GM21423 (cell line): ENCODE measurements around the gene FAM131B.
A peak's percentile ranks its signal among the peaks of the same experiment; 100 is the strongest.

Source experiments
- ATAC-seq: cut with Tn5 transposase; IDR thresholded peaks from one replicate; pipeline ENCODE4 v1.9.1; 2021; ENCODE audit warnings: mild to moderate bottlenecking, moderate library complexity; ENCODE audit not compliant: unreplicated experiment

FAM131B gene

DNA sequence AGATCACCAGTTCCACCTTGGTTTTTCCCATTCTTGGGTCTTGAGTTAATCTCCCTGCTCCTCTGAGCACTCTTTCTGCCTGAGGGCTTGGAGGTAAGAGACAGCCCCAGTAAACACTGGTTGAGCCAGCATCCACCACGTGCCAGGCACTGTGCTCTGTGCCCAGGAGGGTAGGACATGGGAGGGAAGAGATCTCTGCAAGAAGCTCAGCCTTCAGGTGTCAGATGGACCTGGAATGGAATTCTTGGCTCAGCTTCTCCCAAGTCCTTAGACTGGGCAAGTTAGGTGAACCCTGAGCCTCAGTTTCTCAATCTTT is 21.1 kb upstream of the FAM131B start:
- ATAC-seq, result no peak

DNA sequence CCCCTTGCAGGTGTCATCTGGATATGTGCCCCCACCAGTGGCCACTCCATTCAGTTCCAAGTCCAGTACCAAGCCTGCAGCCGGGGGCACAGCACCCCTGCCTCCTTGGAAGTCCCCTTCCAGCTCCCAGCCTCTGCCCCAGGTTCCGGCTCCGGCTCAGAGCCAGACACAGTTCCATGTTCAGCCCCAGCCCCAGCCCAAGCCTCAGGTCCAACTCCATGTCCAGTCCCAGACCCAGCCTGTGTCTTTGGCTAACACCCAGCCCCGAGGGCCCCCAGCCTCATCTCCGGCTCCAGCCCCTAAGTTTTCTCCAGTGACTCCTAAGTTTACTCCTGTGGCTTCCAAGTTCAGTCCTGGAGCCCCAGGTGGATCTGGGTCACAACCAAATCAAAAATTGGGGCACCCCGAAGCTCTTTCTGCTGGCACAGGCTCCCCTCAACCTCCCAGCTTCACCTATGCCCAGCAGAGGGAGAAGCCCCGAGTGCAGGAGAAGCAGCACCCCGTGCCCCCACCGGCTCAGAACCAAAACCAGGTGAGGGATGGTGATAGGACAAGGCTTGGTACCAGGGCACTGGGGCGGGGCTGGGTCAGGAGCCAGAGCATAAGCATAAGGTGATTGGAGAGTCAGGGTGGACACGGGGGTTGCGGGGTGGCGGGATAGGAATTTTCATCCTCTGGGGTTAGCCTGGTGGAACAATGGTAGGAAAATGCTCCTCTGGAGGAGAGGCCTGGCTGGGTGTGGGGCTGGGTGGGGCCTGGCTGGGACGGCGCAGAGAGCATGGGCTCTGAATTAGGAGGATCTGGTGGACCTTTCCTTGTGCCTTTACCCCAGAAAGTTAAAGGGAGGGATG is 20.5 kb upstream of the FAM131B start:
- no peak for ATAC-seq

DNA sequence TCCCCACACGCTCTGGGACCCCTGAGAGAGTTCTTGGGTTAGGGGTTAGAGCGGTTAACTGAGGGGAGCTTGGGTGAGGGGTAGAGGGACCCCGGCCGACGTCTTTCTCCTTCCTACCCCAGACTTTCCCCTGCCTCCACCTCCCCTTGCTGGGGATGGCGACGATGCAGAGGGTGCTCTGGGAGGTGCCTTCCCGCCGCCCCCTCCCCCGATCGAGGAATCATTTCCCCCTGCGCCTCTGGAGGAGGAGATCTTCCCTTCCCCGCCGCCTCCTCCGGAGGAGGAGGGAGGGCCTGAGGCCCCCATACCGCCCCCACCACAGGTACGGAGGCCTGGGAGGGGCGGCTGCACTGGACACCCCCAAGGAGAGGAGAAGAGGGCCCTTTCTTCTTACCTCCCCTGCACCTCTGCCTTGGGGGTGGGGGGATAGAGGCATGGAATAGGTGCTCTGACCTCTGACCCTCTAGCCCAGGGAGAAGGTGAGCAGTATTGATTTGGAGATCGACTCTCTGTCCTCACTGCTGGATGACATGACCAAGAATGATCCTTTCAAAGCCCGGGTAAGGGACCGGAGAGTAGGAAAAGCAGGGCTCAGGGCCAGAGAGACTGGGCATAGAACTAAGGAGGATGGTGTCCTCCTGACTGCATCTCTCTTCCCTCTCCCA is 19.7 kb upstream of the FAM131B start:
- no peak for ATAC-seq

DNA sequence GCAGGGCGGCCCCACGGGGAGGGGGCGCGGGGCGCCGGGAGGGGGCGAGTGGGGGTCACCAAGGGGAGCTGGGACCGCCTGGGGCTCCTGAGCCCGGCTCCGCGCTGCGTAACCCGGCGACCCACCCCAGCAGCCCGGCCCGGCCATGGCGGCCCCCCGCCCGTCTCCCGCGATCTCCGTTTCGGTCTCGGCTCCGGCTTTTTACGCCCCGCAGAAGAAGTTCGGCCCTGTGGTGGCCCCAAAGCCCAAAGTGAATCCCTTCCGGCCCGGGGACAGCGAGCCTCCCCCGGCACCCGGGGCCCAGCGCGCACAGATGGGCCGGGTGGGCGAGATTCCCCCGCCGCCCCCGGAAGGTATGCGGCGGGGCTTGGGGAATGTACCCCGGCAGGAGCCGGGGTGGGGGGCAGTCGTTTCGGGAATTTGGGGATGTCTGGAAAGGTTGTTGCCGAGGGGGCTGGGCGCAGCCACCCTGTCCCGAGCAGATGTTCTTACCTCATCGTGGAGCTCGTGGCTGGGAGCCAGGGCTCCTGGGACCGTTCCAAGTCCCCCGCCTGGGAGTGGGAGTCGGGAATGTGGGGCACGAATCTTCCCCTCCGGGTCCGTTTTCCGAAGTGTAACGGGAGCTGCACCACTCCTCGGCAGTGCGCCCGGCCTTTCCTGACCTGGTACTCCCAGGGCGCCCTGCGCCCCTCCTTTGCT is 19.1 kb upstream of the FAM131B start:
- peak; percentile 6 for ATAC-seq

DNA sequence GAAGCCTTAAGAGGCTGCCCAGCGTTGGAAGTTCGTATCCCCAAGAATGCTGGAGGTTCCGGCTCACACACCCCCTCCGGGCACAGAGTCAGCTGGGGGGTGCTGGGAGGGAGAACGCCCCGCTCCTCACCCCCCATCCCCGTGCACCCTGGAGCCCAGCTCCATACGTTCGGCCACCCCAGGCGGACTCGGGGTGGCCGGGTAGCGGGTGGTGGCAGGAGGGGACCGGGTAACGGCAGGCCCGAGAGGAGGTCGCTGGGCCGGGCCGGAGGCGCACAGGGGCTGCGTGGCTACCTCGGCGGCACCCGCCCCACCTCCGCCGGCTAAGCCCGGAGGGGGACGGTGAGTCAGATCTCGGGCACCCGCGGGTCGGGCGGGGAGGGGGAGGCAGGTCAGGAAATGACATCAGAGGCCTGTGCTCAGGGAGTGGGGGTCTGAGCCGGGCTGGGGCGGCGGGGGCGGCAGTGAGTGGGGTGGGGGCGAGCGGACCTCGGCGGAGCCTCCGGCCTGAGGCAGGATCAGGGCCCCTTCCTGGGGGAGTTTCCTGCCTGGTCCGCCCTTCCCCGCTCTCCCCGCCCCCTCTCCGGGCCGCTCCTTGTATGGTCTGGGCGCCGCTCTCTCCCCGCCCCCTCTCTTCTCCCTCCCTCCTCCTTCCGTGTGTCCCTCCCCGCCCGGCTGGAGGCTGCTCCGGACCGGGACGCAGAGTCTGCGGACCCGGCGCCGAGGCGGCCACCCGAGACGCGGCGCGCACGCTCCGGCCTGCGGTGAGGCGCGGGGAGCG is 18.3 kb upstream of the FAM131B start, which contains the start of gene ZYX:
ZYX (plus strand) TSS at position 700 of the 781 bp plus-strand sequence. CDS start 227 bp downstream, outside the sequence.
- peak; percentile 76 for ATAC-seq

DNA sequence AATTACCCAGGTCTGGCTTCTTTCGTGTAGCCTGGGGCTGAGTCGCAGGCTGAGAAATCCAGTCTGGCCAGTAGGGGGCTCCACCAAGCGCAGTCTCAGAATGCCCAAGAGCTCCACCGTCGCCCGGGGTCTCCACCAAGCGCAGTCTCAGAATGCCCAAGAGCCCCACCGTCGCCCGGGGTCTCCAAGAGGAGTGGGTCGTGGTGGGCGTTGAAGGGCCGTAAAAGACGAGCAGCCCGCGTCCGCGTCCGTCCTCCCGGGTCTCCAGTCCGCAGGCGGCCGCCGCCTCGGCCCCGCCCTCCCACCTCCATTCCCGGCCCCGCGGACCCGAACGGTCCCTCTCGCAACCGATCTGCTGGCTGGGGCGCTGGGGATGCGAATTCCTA is 17.7 kb upstream of the FAM131B start:
- ATAC-seq, result peak; percentile 52

DNA sequence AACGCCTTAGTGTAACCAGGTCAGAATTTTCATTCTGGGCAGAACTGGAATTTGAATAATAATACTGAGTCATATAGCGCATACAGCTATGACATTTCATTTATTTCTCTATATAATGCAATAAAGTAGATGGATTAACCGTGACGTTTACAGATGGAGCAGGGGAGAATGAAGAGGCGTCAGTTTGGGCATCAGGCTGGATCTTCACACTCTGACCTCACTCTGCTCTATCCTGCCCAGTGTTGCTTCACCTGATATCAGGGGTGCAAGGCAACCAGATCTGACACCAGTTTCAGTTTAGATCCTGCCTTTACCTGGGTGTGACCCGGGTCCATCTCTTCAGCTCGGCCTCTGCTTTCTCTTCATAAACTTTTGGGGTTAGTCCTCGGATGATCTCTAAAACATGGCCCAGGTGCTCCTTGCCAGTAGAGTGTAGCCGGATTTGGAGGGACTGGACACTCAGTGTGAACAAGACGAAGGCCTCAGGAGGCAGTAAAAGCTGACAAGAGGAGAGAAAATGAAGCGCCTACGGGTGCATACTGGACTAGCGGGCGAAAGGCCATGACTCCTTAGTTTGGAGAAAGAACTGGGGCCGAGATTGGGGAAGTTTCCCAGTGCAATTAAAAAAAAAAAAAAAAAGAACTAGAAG is 17.2 kb upstream of the FAM131B start:
- no peak for ATAC-seq

DNA sequence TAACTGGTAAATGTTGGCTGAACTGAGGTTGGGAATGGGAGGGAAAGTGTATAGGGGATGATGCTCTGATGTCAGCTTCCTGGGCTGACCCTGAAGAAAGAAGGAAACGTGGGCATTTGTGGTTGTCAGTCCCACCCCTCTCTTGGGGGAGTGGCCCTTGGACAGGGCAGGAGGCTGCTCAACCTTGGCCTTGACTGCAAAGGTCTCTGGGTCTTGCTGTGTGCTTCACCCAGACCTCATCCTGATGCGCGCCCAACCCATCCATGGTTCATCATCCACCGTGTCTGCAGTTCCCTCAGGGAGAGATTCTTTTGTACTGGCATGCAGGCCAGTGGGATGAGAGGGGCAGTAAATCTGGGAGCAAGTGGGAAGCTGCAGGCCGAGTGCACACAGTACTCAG is 13.9 kb upstream of the FAM131B start:
- ATAC-seq, result no peak

DNA sequence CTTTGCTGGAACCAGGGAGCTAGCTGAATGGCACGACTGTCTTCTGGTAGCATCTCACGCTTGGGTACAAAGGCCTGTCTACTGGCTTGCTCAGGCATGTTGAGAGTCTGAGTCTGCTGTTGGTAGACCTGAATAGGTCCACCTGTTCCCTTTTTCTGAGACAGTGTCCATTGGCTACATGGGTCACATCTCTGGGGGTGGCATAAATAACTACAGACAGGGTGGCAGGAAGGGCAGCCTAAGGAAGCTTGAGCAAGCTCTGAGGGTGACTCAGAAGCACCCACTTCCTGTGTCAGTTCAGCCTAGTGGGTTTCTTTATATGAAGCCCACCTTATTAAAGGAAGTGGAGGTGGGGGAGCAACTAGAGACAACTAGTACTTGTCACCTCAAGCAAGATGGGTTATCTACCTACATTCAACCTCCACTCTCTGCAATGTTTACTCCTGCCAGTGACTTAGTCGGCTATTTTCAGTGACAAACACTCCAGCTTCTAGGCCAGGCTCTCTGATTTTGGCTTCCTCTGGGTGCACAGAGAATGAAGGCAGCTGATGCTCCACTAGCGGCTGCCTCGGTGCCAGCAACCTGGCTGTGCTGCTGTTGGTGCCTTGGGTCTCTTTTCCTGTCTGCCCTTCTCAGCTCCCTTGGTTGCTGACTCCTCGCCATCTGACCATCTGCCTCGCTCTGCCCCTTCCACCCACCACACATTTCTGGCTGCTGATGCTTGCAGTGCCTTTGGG is 13.0 kb upstream of the FAM131B start:
- ATAC-seq, result no peak

DNA sequence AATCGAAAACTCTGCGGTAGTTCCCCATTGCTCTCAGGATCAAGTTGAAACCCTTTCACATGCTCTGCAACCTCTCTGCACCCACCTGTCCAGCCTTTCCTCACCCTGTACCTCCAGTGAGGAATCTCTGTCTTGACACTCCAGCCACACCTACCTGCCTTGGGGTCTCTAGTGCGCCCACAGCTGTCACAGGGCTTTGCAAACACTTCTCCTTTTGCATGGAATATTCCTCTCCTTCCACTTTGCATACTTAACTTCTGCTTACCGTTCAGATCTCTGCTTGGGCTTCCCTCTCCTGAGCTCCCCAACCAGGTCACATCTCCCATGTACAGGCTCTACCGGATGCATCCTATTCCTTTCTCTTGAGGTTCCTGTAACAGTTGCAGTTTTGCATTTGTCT is 12.0 kb upstream of the FAM131B start:
- no peak for ATAC-seq

DNA sequence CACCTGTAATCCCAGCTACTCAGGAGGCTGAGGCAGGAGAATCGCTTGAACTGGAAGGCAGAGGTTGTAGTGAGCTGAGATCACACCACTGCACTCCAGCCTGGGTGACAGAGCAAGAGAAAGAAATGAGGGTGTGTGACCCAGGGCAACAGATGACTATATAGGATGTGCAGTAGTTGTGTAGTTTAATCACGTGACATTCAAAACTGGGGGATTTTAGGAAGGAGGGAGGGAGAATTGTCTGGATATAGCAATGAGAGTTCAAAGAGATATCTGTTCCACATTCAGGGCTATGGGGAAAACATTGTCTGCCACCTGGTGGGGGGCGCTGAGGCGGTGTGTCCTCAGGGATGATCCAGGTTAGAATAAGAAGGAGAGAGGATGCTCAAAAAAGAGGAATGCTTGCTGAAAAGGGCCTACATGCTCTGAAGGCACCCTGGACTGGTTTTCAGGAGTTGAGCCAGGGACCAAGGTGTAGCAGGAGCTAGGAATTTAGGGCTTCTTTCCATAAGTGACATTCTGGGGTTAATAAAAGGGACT is 10.8 kb upstream of the FAM131B start:
- no peak for ATAC-seq

DNA sequence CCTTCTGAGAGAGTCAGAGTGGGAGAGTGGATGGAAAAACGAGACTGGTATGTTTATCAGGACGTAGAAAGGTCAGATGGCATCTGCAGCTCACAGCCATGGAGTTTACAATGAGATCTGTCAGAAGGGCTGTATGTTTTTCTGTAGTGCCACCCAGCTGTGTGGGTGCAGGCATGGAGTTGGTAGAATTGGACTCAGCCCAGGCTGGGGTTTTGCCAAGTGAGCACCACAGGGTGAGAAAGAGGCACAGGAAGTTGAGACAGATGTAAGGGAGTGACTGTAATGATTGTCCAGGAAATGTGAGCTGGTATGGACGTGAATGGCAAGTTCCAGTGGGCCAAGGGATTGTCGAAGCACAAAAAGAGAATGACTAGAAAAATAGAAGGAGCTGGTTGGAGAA is 9.6 kb upstream of the FAM131B start:
- no peak for ATAC-seq

DNA sequence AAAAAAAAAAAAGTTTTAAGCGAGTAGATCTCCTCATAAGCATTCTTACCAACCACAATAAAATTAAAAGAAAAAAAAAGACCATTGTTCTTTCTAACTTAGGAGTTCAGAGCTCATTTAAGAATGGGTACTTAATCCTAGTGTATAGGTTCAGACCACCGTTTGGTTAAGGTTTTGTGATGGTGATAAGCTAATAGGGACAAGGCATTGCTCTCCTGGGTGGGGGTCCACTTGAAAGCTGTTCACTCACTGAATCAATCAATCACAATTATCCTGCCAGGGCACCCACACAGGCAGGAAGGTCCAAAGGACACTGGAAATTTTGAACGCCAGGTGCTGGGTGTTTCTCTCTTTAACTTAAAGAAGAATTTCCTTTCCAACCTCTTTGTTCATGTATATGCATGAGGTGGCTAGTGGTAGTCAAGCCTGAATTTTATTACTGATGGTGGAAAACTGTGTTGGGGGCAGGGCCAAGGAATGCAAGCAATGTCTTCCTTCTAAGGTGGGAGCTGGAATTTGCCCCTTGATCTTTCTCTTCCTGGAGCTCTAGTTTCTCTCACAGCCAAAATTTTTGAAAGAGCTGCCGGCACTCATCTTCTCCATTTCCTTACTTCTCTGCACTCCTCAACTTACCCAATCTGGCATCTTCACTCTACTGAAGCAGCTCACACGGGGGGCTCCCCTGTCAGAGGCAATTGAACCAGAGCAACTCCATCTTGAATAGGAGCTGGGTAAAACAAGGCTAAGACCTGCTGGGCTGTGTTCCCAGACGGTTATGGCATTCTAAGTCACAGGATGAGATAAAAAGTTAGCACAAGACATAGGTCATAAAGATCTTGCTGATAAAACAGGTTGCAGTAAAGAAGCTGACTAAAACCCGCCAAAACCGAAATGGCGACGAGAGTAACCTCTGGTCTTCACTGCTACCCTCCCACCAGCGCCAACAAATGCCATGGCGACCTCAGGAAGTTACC is 7.5 kb upstream of the FAM131B start:
- ATAC-seq, result no peak

DNA sequence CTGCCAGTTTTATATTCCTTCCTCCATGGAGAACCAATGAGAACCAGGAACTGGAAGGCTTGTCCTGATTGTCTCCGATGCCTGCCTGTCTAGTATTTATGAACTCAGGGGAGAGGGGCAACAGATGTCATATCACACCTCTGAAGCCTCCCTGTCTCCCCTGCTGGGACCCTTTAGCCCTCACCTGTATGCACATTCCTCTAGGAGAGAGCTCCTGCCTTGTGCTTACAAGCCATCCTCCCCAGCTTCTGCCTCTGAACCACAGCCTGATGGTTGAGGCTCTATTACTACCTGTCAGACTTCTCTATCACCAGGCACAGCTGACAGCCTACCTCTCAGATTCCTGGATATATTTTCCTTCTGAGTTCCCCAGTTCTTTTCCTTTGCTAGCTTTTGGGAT is 5.9 kb upstream of the FAM131B start:
- ATAC-seq, result no peak

DNA sequence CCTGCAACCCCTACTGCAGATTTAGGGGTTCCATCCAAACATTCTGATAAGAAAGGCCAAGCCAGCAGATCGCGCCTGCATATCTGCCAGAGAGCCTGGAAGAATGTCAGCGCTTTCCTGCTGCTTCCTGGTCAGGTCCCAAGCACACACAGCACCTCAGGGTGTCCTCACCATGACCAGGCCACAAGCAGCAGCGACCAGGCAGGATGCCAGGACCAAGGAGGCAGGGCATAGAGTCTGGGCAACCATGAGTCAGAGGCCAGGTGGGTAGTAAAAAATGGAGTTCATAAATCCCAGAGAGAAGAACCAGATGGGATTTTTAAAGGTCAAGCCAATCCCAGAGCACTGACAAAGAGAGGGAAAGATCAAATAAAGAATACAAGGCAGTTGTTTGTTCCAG is 5.5 kb upstream of the FAM131B start:
- ATAC-seq, result no peak

DNA sequence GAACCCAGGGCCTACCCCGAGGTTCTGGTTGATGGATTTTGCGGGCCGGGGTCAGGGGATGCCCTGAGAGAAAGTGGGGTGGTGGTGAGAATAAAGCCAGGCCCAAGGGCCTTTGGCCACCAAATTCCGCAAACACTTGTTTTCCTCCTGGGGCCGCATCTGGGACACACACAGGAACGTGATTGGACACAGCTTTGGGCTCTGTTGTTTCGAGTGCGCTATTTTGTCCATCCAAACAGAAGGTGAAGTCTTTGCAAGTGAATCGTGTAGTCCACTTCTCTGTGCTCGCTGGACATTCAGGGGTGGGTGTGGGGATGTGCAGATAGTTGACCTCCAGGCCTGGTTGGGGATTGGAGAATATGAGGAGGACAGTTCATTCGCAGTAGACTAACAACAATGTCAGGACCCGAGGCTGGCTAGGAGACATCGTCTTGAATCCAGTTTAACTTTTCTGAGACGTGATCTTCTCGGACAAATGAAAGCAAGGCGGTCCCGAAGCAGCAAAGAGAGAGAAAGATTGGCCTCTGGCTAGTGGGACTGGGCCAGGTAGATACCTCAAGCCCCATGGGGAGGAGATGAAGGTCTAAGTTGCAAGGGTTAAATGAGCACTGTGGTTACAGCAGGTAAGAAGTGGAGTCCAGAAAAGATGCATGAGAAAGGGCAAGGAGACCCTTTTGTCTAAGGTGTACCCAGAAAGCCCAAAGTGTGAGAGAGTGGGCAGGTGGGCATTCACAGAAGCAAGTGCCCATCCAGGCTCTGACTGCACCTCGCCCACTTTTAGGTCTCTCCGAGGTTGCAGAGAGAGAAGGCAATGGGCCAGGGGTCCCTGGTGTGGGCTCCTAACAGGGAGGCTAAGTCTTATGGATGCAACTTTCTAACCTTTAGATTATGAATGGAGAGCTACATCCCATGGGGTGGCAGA is 764 bp upstream of the FAM131B start:
- no peak for ATAC-seq

DNA sequence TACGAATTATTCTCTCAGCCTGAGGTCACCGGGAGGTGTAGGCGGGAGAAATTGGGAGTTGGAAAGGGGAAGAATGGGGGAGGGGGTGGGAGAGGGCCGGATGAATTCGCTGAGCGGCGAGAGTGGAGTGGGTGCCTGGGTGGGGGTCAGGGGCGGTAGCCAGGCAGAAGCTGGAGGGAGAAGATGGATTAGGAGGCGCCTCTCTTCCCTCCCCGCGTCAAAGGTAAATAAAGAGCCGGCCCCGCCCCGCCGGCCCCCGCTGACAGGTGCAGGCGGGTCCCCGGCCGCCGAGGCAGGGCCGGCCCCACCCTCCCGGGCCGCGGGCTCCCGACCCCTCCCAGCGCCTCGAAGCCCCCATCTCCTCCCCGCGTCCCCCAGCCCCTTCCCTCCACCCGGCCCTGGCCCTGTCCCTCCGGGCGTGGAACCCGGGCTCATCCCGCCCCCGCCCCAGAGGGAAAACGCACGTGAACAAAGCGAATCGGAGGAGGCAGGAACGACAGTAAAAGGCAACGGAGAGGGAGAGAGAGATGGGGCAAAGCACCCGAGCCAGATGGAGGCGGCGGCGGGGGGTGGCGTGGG is 872 bp downstream of the FAM131B start:
- no peak for ATAC-seq
